HG03095 (cell line): ENCODE data around the gene SOCS1.

Experiments
- ATAC-seq: cut with Tn5 transposase; IDR thresholded peaks from one replicate; pipeline ENCODE4 v1.9.1; 2021; ENCODE audit warnings: moderate library complexity; ENCODE audit not compliant: unreplicated experiment

SOCS1 gene

GRCh38 chr16:11289202-11289601 lies 33.2 kb upstream of the SOCS1 start:
- no peak for ATAC-seq

GRCh38 chr16:11285842-11286241 lies 29.8 kb upstream of the SOCS1 start:
- ATAC-seq, result no peak

GRCh38 chr16:11283820-11284248 lies 27.8 kb upstream of the SOCS1 start:
- ATAC-seq, result no peak

GRCh38 chr16:11280616-11281522 lies 24.9 kb upstream of the SOCS1 start, which contains the start of gene PRM1:
Gene PRM1, minus strand, starts transcription at chr16:11281330. Its CDS starts 92 bp downstream, at chr16:11281238.
- no peak for ATAC-seq

- no peak for ATAC-seq
Measured at GRCh38 chr16:11278681-11279628, 23.0 kb upstream of the SOCS1 start.

GRCh38 chr16:11277607-11278337 lies 21.8 kb upstream of the SOCS1 start:
- ATAC-seq, result no peak

GRCh38 chr16:11276896-11277593 lies 21.0 kb upstream of the SOCS1 start:
- no peak for ATAC-seq

GRCh38 chr16:11276143-11276895 lies 20.3 kb upstream of the SOCS1 start, which contains the start of gene PRM2:
Gene PRM2, minus strand, starts transcription at chr16:11276480. Its CDS starts 110 bp downstream, at chr16:11276370.
- no peak for ATAC-seq

- no peak for ATAC-seq
Measured at GRCh38 chr16:11274964-11275363, 19.0 kb upstream of the SOCS1 start.

GRCh38 chr16:11273721-11274324 lies 17.8 kb upstream of the SOCS1 start:
- ATAC-seq, result no peak

- no peak for ATAC-seq
Measured at GRCh38 chr16:11272921-11273720, 17.1 kb upstream of the SOCS1 start, which contains the start of gene PRM3. Gene PRM3, minus strand, starts transcription at chr16:11273629. Its CDS starts 34 bp downstream, at chr16:11273595.

- no peak for ATAC-seq
Measured at GRCh38 chr16:11272484-11272883, 16.5 kb upstream of the SOCS1 start.

GRCh38 chr16:11271610-11272009 lies 15.6 kb upstream of the SOCS1 start:
- no peak for ATAC-seq

- ATAC-seq, result no peak
Measured at GRCh38 chr16:11270602-11271162, 14.7 kb upstream of the SOCS1 start.

GRCh38 chr16:11268921-11269375 lies 12.9 kb upstream of the SOCS1 start, which contains the start of gene TNP2:
Gene TNP2, minus strand, starts transcription at chr16:11269325. Its CDS starts 63 bp downstream, at chr16:11269262.
- no peak for ATAC-seq

GRCh38 chr16:11265124-11265523 lies 9.1 kb upstream of the SOCS1 start:
- ATAC-seq, result no peak

GRCh38 chr16:11264155-11264832 lies 8.3 kb upstream of the SOCS1 start:
- no peak for ATAC-seq
